HG03521 (cell line): ENCODE data around the gene PDIA3.
"Not testable (repeated sequence)": the region's sequence is repeated elsewhere in the genome, so short reads cannot be mapped to it uniquely, and the experiment has no call there.

ENCODE experiments used
- ATAC-seq: cut with Tn5 transposase; IDR thresholded peaks from one replicate; pipeline ENCODE4 v1.9.1; 2021; ENCODE audit warnings: mild to moderate bottlenecking, moderate library complexity; ENCODE audit not compliant: unreplicated experiment

Gene PDIA3

DNA sequence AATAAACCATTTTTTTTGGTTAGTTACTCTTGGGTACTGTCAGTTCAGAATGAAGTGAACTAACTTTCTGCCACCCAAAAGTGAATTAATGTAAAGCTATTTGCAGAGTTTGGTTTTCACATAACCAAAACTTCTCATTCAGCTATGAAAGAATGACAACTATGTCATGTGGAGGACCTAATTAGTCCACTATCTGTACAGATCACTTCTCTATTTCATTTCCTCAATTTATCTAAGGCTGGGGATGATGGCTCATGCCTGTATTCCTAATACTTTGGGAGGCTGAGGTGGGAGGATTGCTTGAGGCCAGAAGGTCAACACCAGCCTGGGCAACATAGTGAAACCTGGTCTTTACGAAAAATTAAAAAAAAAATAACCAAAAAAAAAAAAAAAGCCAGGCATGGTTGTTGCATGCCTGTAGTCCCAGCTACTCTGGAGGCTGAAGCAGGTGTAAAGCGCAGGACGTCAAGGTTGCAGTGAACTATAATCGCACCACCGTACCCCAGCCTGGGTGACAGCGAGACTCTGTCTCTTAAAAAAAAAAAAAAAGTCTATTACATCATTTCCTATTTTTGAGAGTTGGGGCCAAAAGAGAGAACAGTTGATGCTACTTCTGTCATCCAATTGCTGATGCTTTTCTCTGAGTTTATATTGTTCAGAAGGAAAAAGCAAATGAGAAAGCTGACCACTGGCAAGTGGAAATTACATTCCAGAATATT is 62.9 kb downstream of the PDIA3 start:
- no peak for ATAC-seq

DNA sequence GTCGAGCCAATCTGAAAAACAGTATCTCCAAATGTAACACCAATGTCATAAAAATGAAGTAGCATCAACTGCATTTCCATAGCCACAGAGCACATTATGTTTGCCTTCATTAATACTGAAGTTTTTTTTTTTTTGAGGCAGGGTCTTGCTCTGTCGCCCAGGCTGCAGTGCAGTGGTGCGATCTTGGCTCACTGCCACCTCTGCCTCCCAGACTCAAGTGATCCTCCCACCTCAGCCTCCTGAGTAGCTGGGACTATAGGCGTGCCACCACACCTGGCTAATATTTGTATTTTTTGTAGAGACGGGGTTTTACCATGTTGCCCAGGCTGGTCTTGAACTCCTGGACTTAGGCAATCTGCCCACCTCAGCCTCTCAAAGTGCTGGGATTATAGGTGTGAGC is 68.8 kb downstream of the PDIA3 start:
- ATAC-seq: not testable (repeated sequence)

DNA sequence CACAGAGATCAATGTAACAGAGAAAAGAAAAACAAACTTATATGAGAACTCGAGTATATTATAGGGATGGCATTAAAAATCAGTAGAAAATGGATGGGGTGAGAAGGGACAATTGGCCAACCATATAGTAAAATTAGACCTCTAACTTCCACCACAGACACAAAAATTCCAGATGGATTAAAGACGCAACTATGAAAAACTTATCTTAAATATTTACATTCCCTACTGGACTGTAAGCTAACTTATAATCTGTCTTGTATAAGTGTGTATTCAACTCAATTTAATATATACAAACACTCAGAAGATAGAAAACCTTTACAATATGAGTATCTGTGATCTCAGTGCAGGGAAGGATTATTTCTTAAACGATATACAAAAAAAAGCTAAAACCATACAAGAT is 75.3 kb downstream of the PDIA3 start:
- ATAC-seq: no peak
